PC-3 (cell line): Measurements from ENCODE around the gene WDR88. TPM values are rescaled to one million over a fixed set of nuclear protein-coding genes. Genes with fewer than 3 reads are reported as not detected.

ENCODE experiments used
- ATAC-seq: fragments of 200-7000 bp; cut with Tn5 transposase; 2 replicates; pipeline ENCODE4 v1.9.1; 2020; ENCODE audit warnings: mild to moderate bottlenecking, moderate library complexity
- BruUV-seq: library from RNA; stranded (reverse); fragments of 400-500 nt; replicated peaks from 2 replicates; lab custom pipeline; 2021; lab: Mats Ljungman, UMichigan
- CTCF ChIA-PET: fragments of 300-600 bp; sonication (Branson Sonifier 250); formaldehyde crosslinking; loops from one replicate; lab custom pipeline; 2022; ENCODE audit warnings: antibody characterized with exemption; lab: Charles Lee
- POLR2A ChIA-PET: fragments of 300-600 bp; sonication (Branson Sonifier 250); formaldehyde crosslinking; loops from one replicate; lab custom pipeline; 2022; ENCODE audit warnings: antibody characterized with exemption; ENCODE audit not compliant: unreplicated experiment; lab: Charles Lee
- DNase-seq: peaks from one replicate; pipeline ENCODE4 v3.0.0-alpha.2; 2015
- H2AFZ ChIP-seq: fragments of 300-600 bp; sonication (generic); 2 replicates; pipeline ENCODE4 v1.6.0; 2016; ENCODE audit warnings: antibody characterized with exemption, low read length
- H3F3A ChIP-seq: fragments of 300-600 bp; sonication (generic); one replicate; pipeline ENCODE4 v1.6.0; 2017; ENCODE audit warnings: antibody characterized with exemption, low read length, control low read depth, mild to moderate bottlenecking; ENCODE audit not compliant: unreplicated experiment
- H3K27ac ChIP-seq: fragments of 300-600 bp; sonication (generic); 2 replicates; pipeline ENCODE4 v1.5.1; 2016; ENCODE audit warnings: mild to moderate bottlenecking, low read length
- H3K27me3 ChIP-seq: fragments of 300-600 bp; sonication (generic); 2 replicates; pipeline ENCODE4 v1.6.1; 2016; ENCODE audit warnings: low read length, mixed read lengths
- H3K36me3 ChIP-seq: fragments of 300-600 bp; sonication (generic); 2 replicates; pipeline ENCODE4 v1.6.1; 2016; ENCODE audit warnings: low read depth, mixed run types, low read length, mixed read lengths
- H3K4me1 ChIP-seq: fragments of 300-600 bp; sonication (generic); 2 replicates; pipeline ENCODE4 v1.5.1; 2016; ENCODE audit warnings: low read length; ENCODE audit not compliant: insufficient read depth
- H3K4me2 ChIP-seq: fragments of 300-600 bp; sonication (generic); 2 replicates; pipeline ENCODE4 v1.6.0; 2016; ENCODE audit warnings: low read length
- H3K4me3 ChIP-seq: fragments of 300-600 bp; sonication (generic); 2 replicates; pipeline ENCODE4 v1.5.1; 2016; ENCODE audit warnings: mild to moderate bottlenecking, low read length, mixed read lengths
- H3K79me2 ChIP-seq: fragments of 300-600 bp; sonication (generic); 2 replicates; pipeline ENCODE4 v1.6.1; 2017; ENCODE audit warnings: low read length, mixed read lengths
- H3K9ac ChIP-seq: fragments of 300-600 bp; sonication (generic); 2 replicates; pipeline ENCODE4 v1.6.0; 2016; ENCODE audit warnings: mild to moderate bottlenecking, low read length
- H3K9me2 ChIP-seq: fragments of 300-600 bp; sonication (generic); replicated peaks from 2 replicates; pipeline ENCODE4 v1.6.1; 2016; ENCODE audit warnings: mixed run types, low read length, mixed read lengths
- H3K9me3 ChIP-seq: fragments of 300-600 bp; sonication (generic); 2 replicates; pipeline ENCODE4 v1.6.1; 2016; ENCODE audit warnings: low read length, mixed read lengths
- H4K20me1 ChIP-seq: fragments of 300-600 bp; sonication (generic); 2 replicates; pipeline ENCODE4 v1.6.1; 2016; ENCODE audit warnings: low read length, mixed read lengths
- CTCF ChIP-seq: fragments of 300-600 bp; sonication (generic); conservative IDR thresholded peaks from 2 replicates; pipeline ENCODE4 v1.5.1; 2017; ENCODE audit warnings: antibody characterized with exemption, low read depth, mild to moderate bottlenecking, low read length
- EZH2 ChIP-seq: fragments of 300-600 bp; sonication (generic); IDR thresholded peaks from one replicate; pipeline ENCODE4 v1.6.1; 2017; ENCODE audit warnings: antibody characterized with exemption, mild to moderate bottlenecking, low read length; ENCODE audit not compliant: unreplicated experiment
- EZH2phosphoT487 ChIP-seq: fragments of 300-600 bp; sonication (generic); IDR thresholded peaks from 2 replicates; pipeline ENCODE4 v1.6.1; 2018; ENCODE audit warnings: mild to moderate bottlenecking, antibody characterized with exemption, low read length, borderline replicate concordance
- intact Hi-C: fragments of 100-400 bp; cut with micrococcal nuclease; formaldehyde crosslinking; loops from 2 replicates; pipeline ENCODE4 v1.9.0; 2023
- total RNA-seq: library from RNA; depleted of rRNA; stranded (reverse); fragments of >200 nt; gene quantifications from 2 replicates; pipeline ENCODE4 v1.2.3, GENCODE V29; 2014

The WDR88 gene
- total RNA-seq, 1 experiment from 2014 or later = not detected

- Histone ChIP-seq H3K4me2 (0 out of 2 replicates have a peak overlapping the region, but pooled peaks have one; percentile 11), H3K79me2 (no peaks in the 10 kb centered on the region), H3K27me3 (no peaks in the 10 kb centered on the region), H3K27ac (peak overlapping the region; percentile 69), H3K36me3 (peaks cover 12% of the 10 kb centered on the region; the same call in 1 of the 2 replicates), H3F3A (no peaks in the 10 kb centered on the region), H3K4me3 (no peak overlapping the region), H2AFZ (no peak overlapping the region), H3K9me2 (no peaks in the 10 kb centered on the region), H4K20me1 (no peaks in the 10 kb centered on the region), H3K4me1 (peaks cover 27% of the 10 kb centered on the region), H3K9me3 (no peaks in the 10 kb centered on the region), H3K9ac (no peak overlapping the region)
- peak; percentile 65 for DNase-seq
- peak; percentile 59 for ATAC-seq
- intact Hi-C loops = no loop called here
- no TSS peak for BruUV-seq
- ChIA-PET POLR2A (no interaction called here), CTCF (interaction anchor here (0.5 to 0.7 kb wide), 2 partner anchors 40 to 1033 kb away, joined by 3 to 5 read pairs; no protein-coding TSS in a partner anchor)
- no peak for TF ChIP-seq EZH2
- no peak for TF ChIP-seq EZH2phosphoT487
- no peak for TF ChIP-seq CTCF
These were observed 33.8 kb upstream of the WDR88 start for GRCh38 chr19:33098055-33098534.

- Histone ChIP-seq H3F3A (no peaks in the 10 kb centered on the region), H3K9me3 (no peaks in the 10 kb centered on the region), H3K4me3 (no peak overlapping the region), H3K79me2 (no peaks in the 10 kb centered on the region), H3K4me2 (0 out of 2 replicates have a peak overlapping the region, but pooled peaks have one; percentile 20), H3K36me3 (peaks cover 9% of the 10 kb centered on the region; the same call in 1 of the 2 replicates), H3K9me2 (no peaks in the 10 kb centered on the region), H3K27ac (peak overlapping the region; percentile 56), H2AFZ (no peak overlapping the region), H3K9ac (no peak overlapping the region), H3K4me1 (peaks cover 27% of the 10 kb centered on the region), H4K20me1 (no peaks in the 10 kb centered on the region), H3K27me3 (no peaks in the 10 kb centered on the region)
- no TSS peak for BruUV-seq
- CTCF ChIA-PET = no interaction called here
- ATAC-seq = peak; percentile 98
- intact Hi-C loops = no loop called here
- peak; percentile 70 for DNase-seq
- POLR2A ChIA-PET = interaction anchor here (0.6 kb wide), 1 partner anchor 59 kb away, joined by 9 read pairs; no protein-coding TSS in a partner anchor
- TF ChIP-seq CTCF = no peak
- no peak for TF ChIP-seq EZH2phosphoT487
- TF ChIP-seq EZH2 = no peak
These were observed 30.8 kb upstream of the WDR88 start for GRCh38 chr19:33100894-33101644.
